ENCODE measurements around the gene SIAH1.
"Not testable (repeated sequence)": the region's sequence is repeated elsewhere in the genome, so short reads cannot be mapped to it uniquely, and the experiment has no call there.

Gene SIAH1

GRCh38 chr16:48393485-48394354 is 8.5 kb upstream of the SIAH1 start:
- in situ Hi-C loops (cut with HindIII; ENCODE audit: low sequenced_read_pairs), result no loop called here

- in situ Hi-C loops (cut with HindIII; ENCODE audit: low sequenced_read_pairs), result no loop called here
These were observed 7.2 kb upstream of the SIAH1 start for GRCh38 chr16:48392407-48392806.

GRCh38 chr16:48386559-48387312 is 1.5 kb upstream of the SIAH1 start:
- in situ Hi-C loops (cut with HindIII; ENCODE audit: low sequenced_read_pairs), result no loop called here

- in situ Hi-C loops (cut with HindIII; ENCODE audit: low sequenced_read_pairs), result no loop called here
These were observed 527 bp downstream of the SIAH1 start for GRCh38 chr16:48384520-48385252.

- in situ Hi-C loops (cut with HindIII; ENCODE audit: low sequenced_read_pairs), result no loop called here
These were observed 1.2 kb downstream of the SIAH1 start for GRCh38 chr16:48383877-48384519.

GRCh38 chr16:48383009-48383876 is 2.0 kb downstream of the SIAH1 start:
- in situ Hi-C loops (cut with HindIII; ENCODE audit: low sequenced_read_pairs), result no loop called here

- in situ Hi-C loops (cut with HindIII; ENCODE audit: low sequenced_read_pairs), result no loop called here
These were observed 3.1 kb downstream of the SIAH1 start for GRCh38 chr16:48382131-48382530.

- in situ Hi-C loops (cut with HindIII; ENCODE audit: low sequenced_read_pairs), result no loop called here
These were observed 4.0 kb downstream of the SIAH1 start for GRCh38 chr16:48381201-48381600.

GRCh38 chr16:48378836-48379235 is 6.4 kb downstream of the SIAH1 start:
- in situ Hi-C loops (cut with HindIII; ENCODE audit: low sequenced_read_pairs), result no loop called here

GRCh38 chr16:48378276-48378675 is 6.9 kb downstream of the SIAH1 start:
- in situ Hi-C loops (cut with HindIII; ENCODE audit: low sequenced_read_pairs), result no loop called here

GRCh38 chr16:48377301-48377700 is 7.9 kb downstream of the SIAH1 start:
- in situ Hi-C loops (cut with HindIII; ENCODE audit: low sequenced_read_pairs), result not testable (repeated sequence)

- in situ Hi-C loops (cut with HindIII; ENCODE audit: low sequenced_read_pairs), result no loop called here
These were observed 11.0 kb downstream of the SIAH1 start for GRCh38 chr16:48374255-48374654.

GRCh38 chr16:48373258-48374029 is 11.8 kb downstream of the SIAH1 start:
- in situ Hi-C loops (cut with HindIII; ENCODE audit: low sequenced_read_pairs), result no loop called here

GRCh38 chr16:48372744-48373143 is 12.5 kb downstream of the SIAH1 start:
- in situ Hi-C loops (cut with HindIII; ENCODE audit: low sequenced_read_pairs), result no loop called here

GRCh38 chr16:48371393-48371780 is 13.8 kb downstream of the SIAH1 start:
- in situ Hi-C loops (cut with HindIII; ENCODE audit: low sequenced_read_pairs), result no loop called here

- in situ Hi-C loops (cut with HindIII; ENCODE audit: low sequenced_read_pairs), result not testable (repeated sequence)
These were observed 14.4 kb downstream of the SIAH1 start for GRCh38 chr16:48370668-48371392.

GRCh38 chr16:48370229-48370628 is 15.0 kb downstream of the SIAH1 start:
- in situ Hi-C loops (cut with HindIII; ENCODE audit: low sequenced_read_pairs), result no loop called here

GRCh38 chr16:48369765-48370164 is 15.4 kb downstream of the SIAH1 start:
- in situ Hi-C loops (cut with HindIII; ENCODE audit: low sequenced_read_pairs), result no loop called here
